Fibroblast of mammary gland (primary cell): ENCODE results near the gene E2F1.

Experiments used
- DNase-seq: peaks from one replicate; pipeline ENCODE4 v3.0.0-alpha.2; 2010; ENCODE audit warnings: low read depth
- H3K4me3 ChIP-seq: 2 replicates; pipeline ENCODE4 v1.5.1; 2011; ENCODE audit warnings: low read depth, mild to moderate bottlenecking, low read length, moderate library complexity; ENCODE audit not compliant: control insufficient read depth
- TF ChIP-seq, protein P1 (sequence below): conservative IDR thresholded peaks from 2 replicates; pipeline ENCODE4 v1.5.1; 2011; ENCODE audit warnings: low read depth, low read length, inconsistent platforms; ENCODE audit not compliant: control insufficient read depth, insufficient read depth

E2F1 gene

DNA sequence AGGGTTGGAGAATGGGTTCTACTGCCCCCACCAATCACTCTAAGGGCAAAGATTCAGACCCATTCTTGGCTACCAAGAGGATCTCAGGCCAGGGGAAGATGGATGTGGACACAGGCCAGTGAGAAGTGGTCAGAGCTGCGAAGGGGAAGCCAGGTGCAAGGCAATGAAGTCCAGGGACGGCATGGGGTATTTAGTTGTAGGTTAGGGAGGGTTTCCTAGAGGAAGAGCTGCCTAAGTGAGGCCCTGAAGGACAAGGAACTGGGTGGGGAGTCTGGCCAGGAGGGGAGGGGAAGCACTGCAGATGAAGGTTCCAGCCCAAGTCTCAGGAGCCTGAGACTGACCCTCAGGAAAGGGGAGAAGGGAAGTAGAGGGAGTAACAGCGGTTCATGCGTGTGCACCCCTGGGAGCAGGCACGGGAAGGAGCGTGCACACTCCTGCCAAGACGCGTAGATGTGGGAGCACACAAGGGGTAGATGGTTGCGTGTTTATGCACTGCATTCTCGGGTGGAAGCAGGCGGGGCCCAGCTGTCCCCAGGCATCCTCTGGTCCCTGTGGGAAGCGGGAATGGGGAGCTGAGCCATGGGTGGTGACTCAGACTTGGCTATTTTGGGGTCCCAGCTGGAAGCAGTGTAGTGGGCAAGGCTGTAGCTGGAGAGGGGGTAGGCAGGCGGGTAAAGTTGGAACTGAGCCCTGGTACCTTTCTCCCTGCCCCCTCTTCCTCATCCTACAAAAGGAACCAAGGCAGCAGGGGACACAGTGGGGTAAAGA lies 16.1 kb downstream of the E2F1 start:
- TF ChIP-seq, protein P1, sequence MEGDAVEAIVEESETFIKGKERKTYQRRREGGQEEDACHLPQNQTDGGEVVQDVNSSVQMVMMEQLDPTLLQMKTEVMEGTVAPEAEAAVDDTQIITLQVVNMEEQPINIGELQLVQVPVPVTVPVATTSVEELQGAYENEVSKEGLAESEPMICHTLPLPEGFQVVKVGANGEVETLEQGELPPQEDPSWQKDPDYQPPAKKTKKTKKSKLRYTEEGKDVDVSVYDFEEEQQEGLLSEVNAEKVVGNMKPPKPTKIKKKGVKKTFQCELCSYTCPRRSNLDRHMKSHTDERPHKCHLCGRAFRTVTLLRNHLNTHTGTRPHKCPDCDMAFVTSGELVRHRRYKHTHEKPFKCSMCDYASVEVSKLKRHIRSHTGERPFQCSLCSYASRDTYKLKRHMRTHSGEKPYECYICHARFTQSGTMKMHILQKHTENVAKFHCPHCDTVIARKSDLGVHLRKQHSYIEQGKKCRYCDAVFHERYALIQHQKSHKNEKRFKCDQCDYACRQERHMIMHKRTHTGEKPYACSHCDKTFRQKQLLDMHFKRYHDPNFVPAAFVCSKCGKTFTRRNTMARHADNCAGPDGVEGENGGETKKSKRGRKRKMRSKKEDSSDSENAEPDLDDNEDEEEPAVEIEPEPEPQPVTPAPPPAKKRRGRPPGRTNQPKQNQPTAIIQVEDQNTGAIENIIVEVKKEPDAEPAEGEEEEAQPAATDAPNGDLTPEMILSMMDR: no peak
- DNase-seq: no peak
- H3K4me3 ChIP-seq: no peak overlapping the region

DNA sequence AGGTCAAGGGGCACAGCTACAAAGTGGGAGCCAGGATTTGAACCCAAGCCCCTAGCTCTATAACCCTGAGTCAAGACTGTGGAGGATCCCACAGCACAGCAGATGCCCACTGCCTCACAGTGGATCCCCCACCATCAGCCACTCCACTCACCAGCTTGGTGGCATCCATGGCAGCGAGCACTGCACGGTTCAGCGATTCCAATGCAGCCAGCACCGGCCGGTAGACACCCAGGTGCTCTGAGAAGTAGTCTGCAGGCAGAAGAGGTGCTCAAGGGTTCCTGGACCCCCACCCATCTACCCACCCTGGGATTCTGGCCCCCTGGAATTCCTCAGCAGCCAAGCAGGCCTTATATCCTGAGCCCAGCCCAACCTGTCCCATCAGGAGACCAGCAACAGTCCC lies 17.0 kb downstream of the E2F1 start:
- DNase-seq: no peak
- H3K4me3 ChIP-seq: no peak overlapping the region
- TF ChIP-seq, protein P1: no peak

DNA sequence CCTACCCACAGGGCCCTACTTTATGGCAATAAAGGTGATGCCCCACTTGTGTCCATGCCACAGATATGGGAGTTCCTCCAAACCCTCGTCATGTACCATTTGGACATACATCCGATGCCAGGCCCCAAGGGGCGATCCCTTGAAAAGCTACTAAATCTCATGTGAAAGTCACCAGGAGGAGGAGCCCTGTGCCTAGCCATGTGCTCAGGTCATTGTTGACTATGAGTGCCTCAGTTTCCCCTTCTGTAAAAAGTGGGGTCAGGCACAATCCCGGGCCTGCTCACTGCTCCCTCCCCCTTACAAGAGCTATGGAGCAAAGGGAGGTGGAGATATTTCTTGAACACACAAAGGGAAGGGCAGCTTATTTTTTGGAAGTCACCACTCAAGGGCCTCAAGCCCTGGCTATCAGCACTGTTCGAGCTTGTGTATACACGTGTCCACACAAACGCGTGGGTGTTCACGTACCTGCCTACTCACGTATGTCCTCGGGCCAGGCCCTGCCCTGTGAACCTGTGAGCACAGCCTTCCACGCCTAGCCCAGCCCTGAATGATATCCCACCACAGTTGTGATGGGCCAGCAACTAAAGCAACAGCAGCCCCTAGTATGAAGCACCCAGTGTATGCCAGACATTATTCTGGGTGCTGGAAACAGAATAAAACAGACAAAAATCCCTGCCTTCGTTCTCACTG lies 17.6 kb downstream of the E2F1 start:
- no peak for DNase-seq
- H3K4me3 ChIP-seq: no peak overlapping the region
- TF ChIP-seq, protein P1: no peak

DNA sequence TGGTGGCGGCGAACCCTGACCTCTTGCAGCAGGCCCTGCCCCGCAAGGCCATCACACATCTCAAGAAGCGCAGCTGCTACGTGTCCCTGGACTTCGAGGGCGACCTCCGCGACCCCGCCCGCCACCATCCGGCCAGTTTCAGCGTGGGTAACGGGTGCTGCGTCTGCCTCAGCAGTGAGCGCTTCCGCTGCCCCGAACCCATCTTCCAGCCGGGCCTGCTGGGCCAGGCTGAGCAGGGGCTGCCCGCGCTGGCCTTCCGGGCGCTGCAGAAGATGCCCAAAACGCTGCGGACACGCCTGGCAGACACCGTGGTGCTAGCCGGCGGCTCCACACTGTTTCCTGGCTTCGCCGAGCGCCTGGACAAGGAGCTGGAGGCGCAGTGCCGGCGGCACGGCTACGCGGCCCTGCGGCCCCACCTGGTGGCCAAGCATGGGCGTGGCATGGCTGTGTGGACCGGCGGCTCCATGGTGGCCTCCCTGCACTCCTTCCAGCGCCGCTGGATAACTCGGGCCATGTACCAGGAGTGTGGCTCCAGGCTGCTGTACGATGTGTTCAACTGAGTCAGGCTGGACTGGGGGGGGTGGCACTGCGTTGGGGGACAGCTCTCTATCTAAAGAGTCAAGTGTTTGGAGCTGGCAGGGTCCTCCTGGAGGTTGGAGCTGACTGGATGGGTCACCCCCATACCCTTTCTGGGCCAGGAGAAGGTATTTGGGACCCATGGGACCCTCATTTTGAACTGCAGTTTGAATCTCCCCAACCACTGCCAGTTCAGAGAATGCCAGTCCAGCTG lies 18.3 kb downstream of the E2F1 start:
- DNase-seq: peak; percentile 79
- TF ChIP-seq, protein P1: peak; percentile 70
- peak overlapping the region; percentile 45 for H3K4me3 ChIP-seq

DNA sequence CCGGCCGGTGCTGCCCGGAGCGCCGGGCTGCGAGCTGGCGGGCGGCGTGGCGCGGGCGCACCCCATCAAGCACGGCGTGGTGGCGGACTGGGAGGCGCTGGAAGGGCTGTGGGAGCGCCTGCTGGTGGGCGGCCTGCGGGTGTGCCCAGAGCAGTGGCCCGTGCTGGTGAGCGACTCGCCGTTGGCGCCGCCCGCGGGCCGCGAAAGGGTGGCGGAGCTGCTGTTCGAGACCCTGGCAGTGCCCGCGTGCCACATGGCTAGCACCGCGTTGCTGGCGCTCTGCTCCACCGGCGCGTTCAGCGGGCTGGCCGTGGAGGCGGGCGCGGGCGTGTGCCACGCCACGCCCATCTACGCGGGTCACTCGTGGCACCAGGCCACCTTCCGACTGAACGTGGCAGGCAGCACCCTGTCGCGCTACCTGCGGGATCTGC lies 18.9 kb downstream of the E2F1 start:
- peak overlapping the region; percentile 45 for H3K4me3 ChIP-seq
- no peak for DNase-seq
- TF ChIP-seq, protein P1: no peak
